HFF-Myc (cell line): ENCODE results near the gene STK32A.

Experiments
- DNase-seq: peaks from one replicate; pipeline ENCODE4 v3.0.0-alpha.2; 2011; ENCODE audit warnings: low read depth; ENCODE audit errors: extremely low read depth
- H3K4me3 ChIP-seq: replicated peaks from 2 replicates; pipeline ENCODE4 v1.5.1; 2011; ENCODE audit warnings: low read depth, mild to moderate bottlenecking, control low read depth, low read length
- TF ChIP-seq, protein P1 (sequence below): IDR thresholded peaks from 2 replicates; pipeline ENCODE4 v1.5.1; 2012; ENCODE audit warnings: mild to moderate bottlenecking, low read depth, low read length, control low read depth; ENCODE audit errors: missing control alignments

The STK32A gene

DNA sequence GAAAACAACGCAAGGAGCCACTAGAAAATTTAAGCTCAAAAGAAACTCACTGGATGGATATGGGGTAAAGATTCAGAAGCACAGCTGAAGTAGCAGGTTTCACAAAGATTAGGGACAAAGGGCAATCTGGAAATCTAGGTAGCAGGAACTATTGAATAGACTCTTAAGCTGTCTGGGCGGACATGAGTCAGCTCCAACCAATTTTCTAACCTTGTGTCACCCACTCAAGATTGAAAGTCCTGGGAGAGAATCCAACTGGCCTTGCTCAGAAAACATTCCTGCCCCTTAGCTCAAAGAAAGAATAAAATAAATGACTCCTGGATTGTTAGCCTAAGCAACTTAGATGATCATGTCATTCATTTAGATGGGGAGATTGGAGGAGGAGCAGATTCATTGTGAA lies 69.2 kb downstream of the STK32A start:
- no peak overlapping the region for H3K4me3 ChIP-seq
- TF ChIP-seq, protein P1, sequence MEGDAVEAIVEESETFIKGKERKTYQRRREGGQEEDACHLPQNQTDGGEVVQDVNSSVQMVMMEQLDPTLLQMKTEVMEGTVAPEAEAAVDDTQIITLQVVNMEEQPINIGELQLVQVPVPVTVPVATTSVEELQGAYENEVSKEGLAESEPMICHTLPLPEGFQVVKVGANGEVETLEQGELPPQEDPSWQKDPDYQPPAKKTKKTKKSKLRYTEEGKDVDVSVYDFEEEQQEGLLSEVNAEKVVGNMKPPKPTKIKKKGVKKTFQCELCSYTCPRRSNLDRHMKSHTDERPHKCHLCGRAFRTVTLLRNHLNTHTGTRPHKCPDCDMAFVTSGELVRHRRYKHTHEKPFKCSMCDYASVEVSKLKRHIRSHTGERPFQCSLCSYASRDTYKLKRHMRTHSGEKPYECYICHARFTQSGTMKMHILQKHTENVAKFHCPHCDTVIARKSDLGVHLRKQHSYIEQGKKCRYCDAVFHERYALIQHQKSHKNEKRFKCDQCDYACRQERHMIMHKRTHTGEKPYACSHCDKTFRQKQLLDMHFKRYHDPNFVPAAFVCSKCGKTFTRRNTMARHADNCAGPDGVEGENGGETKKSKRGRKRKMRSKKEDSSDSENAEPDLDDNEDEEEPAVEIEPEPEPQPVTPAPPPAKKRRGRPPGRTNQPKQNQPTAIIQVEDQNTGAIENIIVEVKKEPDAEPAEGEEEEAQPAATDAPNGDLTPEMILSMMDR = no peak
- peak; percentile 5 for DNase-seq

GRCh38 chr5:147305147-147305546 lies 70.3 kb downstream of the STK32A start:
- no peak overlapping the region for H3K4me3 ChIP-seq
- TF ChIP-seq, protein P1 = no peak
- DNase-seq = no peak

DNA sequence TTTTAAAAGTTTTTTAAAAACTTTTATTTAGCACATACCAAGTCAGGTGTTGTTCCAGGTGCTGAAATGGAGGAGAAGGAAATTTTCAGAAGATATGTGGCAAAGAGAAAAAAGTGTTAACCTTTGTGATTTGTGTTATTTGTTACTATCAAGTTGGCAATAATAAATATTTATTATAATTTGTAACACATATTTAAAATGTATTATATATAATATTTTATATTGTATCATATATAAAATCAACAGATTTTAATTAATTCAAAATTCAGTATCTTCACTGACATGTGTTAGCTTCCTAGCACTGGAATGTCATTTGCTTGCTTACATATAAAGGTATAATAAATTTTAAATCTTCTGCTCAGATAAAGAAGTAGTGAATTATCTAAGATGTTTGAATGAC lies 71.5 kb downstream of the STK32A start:
- TF ChIP-seq, protein P1 = no peak
- no peak overlapping the region for H3K4me3 ChIP-seq
- no peak for DNase-seq

GRCh38 chr5:147307170-147307569 lies 72.3 kb downstream of the STK32A start:
- TF ChIP-seq, protein P1 = no peak
- no peak for DNase-seq
- H3K4me3 ChIP-seq = no peak overlapping the region

DNA sequence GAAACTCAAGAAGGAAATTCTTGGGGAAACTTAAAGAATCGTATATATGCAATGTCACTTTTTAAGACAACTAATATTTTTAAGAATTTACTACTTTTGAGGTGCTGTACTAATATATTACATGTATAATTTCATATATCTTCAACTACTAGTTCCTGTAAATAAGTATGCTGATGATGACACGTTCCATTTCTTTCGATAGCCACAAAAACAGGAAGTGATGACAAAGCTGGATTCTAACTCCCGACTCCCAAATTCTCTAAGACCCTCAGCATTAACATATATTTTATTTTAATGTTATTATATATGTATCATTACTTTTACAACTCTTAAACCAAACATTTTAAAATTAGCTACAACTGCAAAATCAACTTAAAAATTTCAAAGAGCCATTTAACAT lies 74.8 kb downstream of the STK32A start:
- TF ChIP-seq, protein P1 = no peak
- no peak for DNase-seq
- H3K4me3 ChIP-seq = no peak overlapping the region

- H3K4me3 ChIP-seq = no peak overlapping the region
- DNase-seq = peak; percentile 10
- TF ChIP-seq, protein P1 = no peak
These were observed 75.4 kb downstream of the STK32A start for GRCh38 chr5:147310059-147310704.

DNA sequence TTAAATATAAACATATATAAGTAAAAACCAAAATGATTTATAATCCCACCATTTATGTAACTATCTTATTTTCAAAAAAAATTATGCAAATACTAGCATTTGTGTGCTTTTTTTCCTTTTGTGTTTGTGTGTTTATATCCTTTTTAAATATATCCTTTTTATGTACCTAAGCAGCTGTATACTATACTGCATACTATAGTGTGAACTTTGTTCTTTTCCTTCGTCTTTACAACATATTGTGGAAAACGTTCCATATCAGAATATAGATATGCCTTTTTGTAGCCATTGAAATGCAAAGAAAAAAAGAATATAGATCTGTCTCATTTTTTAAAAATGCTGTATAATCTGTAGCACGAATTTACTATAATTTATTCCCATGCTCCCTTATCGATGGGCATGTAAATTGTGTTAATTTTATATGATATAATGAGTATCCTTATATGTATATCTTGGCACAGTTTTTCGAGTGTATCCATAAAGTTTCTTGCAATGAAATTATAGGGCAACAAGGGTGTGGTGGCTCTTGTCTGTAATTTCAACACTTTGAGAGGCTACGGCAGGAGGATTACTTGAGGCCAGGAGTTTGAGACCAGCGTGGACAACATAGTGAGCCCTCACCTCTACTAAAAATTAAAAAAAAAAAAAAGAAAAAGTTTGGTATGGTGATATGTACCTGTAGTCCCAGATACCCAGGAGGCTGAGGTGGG lies 83.3 kb downstream of the STK32A start:
- TF ChIP-seq, protein P1 = no peak
- no peak overlapping the region for H3K4me3 ChIP-seq
- no peak for DNase-seq
